HG03103 (cell line): ENCODE results near the gene TXN2.
"Not testable (repeated sequence)": the region's sequence is repeated elsewhere in the genome, so short reads cannot be mapped to it uniquely, and the experiment has no call there.

Experiments used
- ATAC-seq: cut with Tn5 transposase; IDR thresholded peaks from one replicate; pipeline ENCODE4 v1.9.1; 2021; ENCODE audit warnings: low read depth; ENCODE audit not compliant: unreplicated experiment

The TXN2 gene

GRCh38 chr22:36433318-36434231 lies 47.9 kb downstream of the TXN2 start:
- ATAC-seq = no peak

DNA sequence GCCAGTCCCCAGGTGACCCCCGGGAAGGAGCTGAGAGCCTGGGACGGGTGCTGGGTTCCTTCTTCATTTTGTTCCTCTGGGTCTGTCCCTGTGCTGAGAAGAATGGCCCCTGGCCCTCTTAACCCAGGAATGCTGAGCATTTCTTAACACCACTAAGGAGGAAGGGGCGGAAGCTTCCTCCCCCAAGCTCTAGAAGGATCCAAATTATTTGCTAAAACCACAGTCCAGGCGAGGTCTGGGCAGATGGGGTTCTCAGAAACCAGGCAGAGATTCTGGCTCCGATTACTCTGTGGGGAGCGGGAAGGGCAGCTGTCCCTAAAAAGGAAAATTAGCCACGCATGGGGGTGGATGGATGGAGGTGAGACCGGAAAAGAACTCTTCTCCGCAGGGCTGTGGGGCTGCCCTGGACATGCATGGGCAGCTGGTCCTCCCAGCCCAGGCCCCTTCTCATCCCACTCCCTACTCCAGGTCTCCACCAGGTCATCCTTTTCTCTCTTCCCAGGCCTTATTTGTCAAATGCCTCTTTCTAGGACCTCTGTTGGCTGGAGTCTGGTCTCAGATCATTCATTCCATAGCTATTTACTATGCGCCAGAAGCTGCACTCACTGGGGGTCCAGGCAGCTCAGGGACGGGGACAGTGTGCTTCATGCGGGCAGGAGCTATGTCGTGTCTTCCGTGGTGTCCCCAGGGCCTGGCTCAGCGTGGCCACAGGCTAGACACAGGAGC lies 48.7 kb downstream of the TXN2 start:
- no peak for ATAC-seq

DNA sequence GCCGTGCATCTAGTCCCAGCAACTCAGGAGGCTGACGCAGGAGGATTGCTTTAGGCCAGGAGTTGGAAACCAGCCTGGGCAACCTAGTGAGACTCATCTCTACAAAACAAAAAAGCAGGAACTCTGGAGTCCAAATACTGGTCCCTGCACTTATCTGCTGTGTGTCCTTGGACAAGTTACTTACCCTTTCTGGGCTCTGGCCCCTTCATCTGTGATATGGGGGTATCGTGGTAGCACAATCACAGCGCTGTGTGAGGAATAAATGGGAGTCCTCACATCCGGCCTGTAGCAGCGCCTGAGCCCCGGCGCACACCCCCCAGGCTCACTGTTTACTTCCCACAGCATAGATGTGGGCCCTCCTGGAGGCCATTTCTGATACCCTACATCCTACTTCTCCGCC lies 49.5 kb downstream of the TXN2 start:
- no peak for ATAC-seq

- ATAC-seq = no peak
Measured at GRCh38 chr22:36430863-36431262, 50.6 kb downstream of the TXN2 start.

GRCh38 chr22:36427952-36428351 lies 53.5 kb downstream of the TXN2 start:
- ATAC-seq = not testable (repeated sequence)

- ATAC-seq = no peak
Measured at GRCh38 chr22:36425977-36426523, 55.4 kb downstream of the TXN2 start.

DNA sequence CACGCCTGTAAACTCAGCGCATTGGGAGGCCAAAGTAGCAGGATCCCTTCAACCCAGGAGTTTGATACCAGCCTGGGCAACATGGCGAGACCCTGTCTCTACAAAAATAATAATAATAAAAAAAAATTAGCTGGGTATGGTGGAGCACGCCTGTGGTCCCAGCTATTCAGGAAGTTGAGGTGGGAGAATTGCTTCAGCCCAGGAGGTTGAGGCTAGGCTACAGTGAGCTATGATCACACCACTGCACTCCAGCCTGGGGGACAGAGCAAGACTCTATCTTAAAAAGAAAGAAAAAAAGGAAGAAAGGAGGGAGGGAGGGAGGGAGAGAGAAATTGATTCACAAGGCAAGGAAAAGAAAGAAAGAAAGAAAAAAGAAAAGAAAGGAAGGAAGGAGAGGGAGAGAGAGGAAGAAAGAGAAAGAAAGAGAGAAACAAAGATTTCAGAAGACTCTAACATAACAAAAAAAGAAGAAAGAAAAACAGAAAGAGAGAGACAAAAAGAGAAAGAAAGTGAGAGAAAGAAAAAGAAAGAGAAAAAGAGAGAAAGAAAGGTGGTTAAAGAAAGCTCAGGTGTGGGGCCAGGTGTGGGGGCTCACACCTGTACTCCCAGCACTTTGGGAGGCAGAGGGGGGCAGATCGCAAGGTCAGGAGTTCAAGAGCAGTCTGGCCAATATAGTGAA lies 56.4 kb downstream of the TXN2 start:
- no peak for ATAC-seq

- ATAC-seq = not testable (repeated sequence)
Measured at GRCh38 chr22:36424466-36424865, 57.0 kb downstream of the TXN2 start.

- ATAC-seq = no peak
Measured at GRCh38 chr22:36423461-36424404, 57.7 kb downstream of the TXN2 start.

DNA sequence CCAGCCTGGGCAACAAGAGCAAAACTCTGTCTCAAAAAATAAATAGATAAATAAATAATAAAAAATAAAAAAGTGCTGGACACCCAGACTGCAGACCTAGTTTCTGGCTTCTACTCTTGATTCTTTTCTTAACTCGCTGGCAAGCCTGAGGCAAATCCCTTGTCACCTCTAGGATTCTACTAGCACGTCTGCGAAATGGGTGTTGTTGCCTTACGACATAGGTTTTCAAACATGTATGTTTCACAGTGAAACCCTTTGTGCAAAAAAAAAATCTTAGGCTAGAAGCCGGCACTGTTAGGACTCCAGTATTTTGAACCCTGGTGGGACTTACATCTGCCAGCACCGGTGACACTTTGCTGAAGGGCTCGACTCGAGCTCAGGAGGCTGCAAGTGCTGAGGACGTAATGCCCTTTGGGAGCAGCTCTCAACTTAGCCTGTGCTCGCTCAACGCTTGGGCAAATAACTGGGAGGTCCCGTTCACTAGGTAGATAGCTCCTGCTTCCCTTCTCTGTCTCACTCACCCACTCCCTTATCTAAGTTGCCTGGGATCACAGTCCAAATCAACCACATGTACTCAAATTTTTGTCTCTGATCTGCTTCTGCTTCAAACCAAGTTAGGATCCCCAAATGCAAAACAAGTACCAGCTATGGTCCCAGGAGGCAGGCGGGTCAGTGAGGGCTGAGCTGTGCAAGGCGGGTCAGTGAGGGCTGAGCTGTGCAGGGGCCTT lies 59.0 kb downstream of the TXN2 start:
- no peak for ATAC-seq

GRCh38 chr22:36419912-36420882 lies 61.2 kb downstream of the TXN2 start:
- no peak for ATAC-seq

DNA sequence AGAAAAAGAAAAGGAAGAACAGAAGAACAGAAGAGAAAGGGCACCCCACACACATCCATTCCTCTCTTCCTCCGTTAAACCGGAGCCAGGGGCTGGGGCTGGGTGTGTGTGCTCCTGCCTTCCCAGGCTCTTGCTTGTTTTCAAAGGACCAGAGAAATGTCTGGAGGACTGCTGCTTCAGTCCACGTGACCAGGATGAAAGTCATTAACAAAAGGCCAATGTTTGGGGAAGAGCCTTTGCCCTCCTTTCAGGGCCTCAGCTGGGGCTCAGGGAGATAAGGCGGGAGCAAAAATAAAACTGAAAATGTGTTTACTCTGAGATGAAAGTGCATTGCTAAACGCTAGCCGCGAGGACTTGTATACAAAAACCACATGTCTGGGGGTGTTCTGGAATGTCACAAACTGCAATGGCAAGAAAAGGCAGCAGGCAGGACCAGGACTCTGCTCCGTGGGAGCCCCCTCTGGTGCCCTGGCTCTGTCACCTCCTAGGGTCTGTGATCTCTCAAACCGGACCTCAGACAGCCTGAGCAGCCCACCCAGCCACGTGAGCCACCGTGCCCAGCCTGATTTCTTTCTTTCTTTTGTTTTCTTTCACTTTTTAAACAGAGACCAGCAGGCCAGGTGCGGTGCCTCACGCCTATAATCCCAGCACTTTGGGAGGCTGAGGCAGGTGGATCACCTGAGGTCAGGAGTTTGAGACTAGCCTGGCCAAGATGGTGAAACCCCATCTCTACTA lies 62.1 kb downstream of the TXN2 start:
- ATAC-seq = no peak

GRCh38 chr22:36417281-36417686 lies 64.2 kb downstream of the TXN2 start:
- no peak for ATAC-seq
